ENCODE measurements around the gene CNOT4. TPM values are rescaled to one million over a fixed set of nuclear protein-coding genes. Genes with fewer than 3 reads are reported as not detected.

Gene CNOT4
- total and polyA plus RNA-seq, 9 donors, result 9.1 to 38.9 (median 30.5) TPM

DNA sequence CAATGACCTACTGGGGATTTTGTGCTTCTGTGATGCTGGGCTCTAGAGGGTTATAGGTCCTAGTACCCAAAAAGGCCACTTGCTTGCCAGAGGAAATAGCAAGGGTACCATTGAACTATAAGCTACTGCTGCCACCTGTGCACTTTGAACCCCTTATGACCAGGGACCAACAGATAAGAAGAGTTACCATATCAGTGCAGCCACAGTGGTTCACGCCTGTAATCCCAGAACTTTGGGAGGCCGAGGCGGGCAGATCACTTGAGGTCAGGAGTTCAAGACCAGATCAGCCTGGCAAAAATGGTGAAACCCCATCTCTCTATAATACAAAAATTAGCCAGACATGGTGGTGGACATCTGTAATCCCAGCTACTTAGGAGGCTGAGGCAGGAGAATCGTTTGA, 15.5 kb upstream of the CNOT4 start:
- Histone ChIP-seq H3K4me3 (no peak overlapping the region), H3K27me3 (no peaks in the 10 kb centered on the region), H3K4me1 (ENCODE audit: insufficient read depth) (no peaks in the 10 kb centered on the region), H3K27ac (no peak overlapping the region), H3K9me3 (no peaks in the 10 kb centered on the region), H3K36me3 (no peaks in the 10 kb centered on the region)
- no peak for DNase-seq
- TF ChIP-seq, protein P1, sequence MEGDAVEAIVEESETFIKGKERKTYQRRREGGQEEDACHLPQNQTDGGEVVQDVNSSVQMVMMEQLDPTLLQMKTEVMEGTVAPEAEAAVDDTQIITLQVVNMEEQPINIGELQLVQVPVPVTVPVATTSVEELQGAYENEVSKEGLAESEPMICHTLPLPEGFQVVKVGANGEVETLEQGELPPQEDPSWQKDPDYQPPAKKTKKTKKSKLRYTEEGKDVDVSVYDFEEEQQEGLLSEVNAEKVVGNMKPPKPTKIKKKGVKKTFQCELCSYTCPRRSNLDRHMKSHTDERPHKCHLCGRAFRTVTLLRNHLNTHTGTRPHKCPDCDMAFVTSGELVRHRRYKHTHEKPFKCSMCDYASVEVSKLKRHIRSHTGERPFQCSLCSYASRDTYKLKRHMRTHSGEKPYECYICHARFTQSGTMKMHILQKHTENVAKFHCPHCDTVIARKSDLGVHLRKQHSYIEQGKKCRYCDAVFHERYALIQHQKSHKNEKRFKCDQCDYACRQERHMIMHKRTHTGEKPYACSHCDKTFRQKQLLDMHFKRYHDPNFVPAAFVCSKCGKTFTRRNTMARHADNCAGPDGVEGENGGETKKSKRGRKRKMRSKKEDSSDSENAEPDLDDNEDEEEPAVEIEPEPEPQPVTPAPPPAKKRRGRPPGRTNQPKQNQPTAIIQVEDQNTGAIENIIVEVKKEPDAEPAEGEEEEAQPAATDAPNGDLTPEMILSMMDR (IDR thresholded peaks at IDR 0.05), result no peak
- TF ChIP-seq POLR2A (IDR thresholded peaks at IDR 0.05) (no peak), EP300 (IDR thresholded peaks at IDR 0.05) (no peak)
- intact Hi-C loops (cut with DNase I), result no loop called here
- WGBS, 3 donors, result 85 to 93% (median 91%) methylated on average over 4 of the region's 4 CpGs

DNA sequence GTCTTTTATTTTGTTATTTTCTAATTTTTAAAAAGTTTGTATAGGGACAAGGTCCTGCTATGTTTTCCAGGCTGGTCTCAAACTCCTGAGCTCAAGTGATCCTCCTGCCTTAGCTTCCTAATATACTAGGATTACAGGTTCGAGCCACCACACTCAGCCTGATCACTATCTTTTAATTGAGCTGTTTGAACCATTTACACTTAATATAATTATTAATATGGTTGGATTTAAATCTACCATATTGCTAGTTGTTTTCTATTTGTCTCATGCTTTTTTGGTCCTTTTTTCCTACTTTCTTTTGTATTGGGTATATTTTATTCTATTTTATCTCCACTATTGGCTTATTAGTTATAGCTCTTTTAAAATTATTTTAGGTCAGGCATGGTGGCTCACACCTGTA, 13.2 kb upstream of the CNOT4 start:
- Histone ChIP-seq H3K36me3 (no peaks in the 10 kb centered on the region), H3K27me3 (no peaks in the 10 kb centered on the region), H3K27ac (no peak overlapping the region), H3K9me3 (no peaks in the 10 kb centered on the region), H3K4me1 (ENCODE audit: insufficient read depth) (no peaks in the 10 kb centered on the region), H3K4me3 (no peak overlapping the region)
- no peak for DNase-seq
- intact Hi-C loops (cut with DNase I), result no loop called here
- TF ChIP-seq EP300 (IDR thresholded peaks at IDR 0.05), result no peak
- TF ChIP-seq POLR2A (IDR thresholded peaks at IDR 0.05), result no peak
- TF ChIP-seq, protein P1 (IDR thresholded peaks at IDR 0.05), result no peak
- 94 to 97% (median 94%) methylated on average over 1 of the region's 1 CpG for WGBS, 3 donors

DNA sequence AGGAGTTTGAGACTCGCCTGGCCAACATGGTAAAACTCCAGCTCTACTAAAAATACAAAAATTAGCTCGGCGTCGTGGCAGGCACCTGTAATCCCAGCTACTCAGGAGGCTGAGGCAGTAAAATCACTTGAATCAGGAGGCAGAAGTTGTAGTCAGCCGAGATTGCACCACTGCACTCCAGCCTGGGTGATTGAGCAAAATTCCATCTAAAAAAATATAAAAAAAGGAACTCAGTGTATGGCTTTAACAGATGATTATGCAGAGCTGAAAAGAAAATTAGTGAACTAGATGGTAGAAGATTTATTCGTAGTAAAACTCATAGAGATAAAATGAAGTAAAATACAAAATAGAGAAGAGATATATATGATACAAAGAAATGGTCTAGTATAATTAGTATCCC, 12.6 kb upstream of the CNOT4 start:
- H3K36me3 ChIP-seq, result no peaks in the 10 kb centered on the region
- no peaks in the 10 kb centered on the region for H3K9me3 ChIP-seq
- no peak for DNase-seq
- TF ChIP-seq, protein P1 (IDR thresholded peaks at IDR 0.05), result no peak
- TF ChIP-seq EP300 (IDR thresholded peaks at IDR 0.05) (no peak), POLR2A (IDR thresholded peaks at IDR 0.05) (no peak)
- no peak overlapping the region for H3K4me3 ChIP-seq
- intact Hi-C loops (cut with DNase I), result no loop called here
- WGBS, 3 donors, result 88 to 89% (median 89%) methylated on average over 6 of the region's 6 CpGs
- H3K27ac ChIP-seq, result no peak overlapping the region
- H3K27me3 ChIP-seq, result no peaks in the 10 kb centered on the region
- H3K4me1 ChIP-seq (ENCODE audit: insufficient read depth), result no peaks in the 10 kb centered on the region

DNA sequence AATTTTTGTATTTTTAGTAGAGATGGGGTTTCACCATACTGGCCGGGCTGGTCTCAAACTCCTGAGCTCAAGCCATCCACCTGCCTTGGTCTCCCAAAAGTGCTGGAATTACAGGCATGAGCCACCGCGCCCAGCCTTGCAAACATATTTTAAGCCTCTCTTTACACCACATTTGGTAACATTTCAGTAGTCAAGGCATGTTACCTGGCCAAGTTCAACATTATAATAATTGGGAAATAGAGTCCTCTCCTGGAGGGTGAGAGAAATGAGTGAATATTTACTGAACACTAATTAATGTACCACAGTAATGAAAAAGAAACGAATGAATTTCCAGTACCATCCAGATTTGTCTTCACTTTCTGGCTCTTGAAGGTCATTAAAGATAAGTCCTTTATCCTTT, 10.0 kb upstream of the CNOT4 start:
- no peak for TF ChIP-seq POLR2A (IDR thresholded peaks at IDR 0.05)
- TF ChIP-seq, protein P1 (IDR thresholded peaks at IDR 0.05), result no peak
- TF ChIP-seq EP300 (IDR thresholded peaks at IDR 0.05), result no peak
- WGBS, 3 donors, result 86 to 92% (median 90%) methylated on average over 4 of the region's 4 CpGs
- intact Hi-C loops (cut with DNase I), result no loop called here
- Histone ChIP-seq H3K4me3 (no peak overlapping the region), H3K27ac (no peak overlapping the region), H3K9me3 (no peaks in the 10 kb centered on the region), H3K36me3 (no peaks in the 10 kb centered on the region), H3K27me3 (no peaks in the 10 kb centered on the region), H3K4me1 (ENCODE audit: insufficient read depth) (no peaks in the 10 kb centered on the region)
- DNase-seq, result no peak

DNA sequence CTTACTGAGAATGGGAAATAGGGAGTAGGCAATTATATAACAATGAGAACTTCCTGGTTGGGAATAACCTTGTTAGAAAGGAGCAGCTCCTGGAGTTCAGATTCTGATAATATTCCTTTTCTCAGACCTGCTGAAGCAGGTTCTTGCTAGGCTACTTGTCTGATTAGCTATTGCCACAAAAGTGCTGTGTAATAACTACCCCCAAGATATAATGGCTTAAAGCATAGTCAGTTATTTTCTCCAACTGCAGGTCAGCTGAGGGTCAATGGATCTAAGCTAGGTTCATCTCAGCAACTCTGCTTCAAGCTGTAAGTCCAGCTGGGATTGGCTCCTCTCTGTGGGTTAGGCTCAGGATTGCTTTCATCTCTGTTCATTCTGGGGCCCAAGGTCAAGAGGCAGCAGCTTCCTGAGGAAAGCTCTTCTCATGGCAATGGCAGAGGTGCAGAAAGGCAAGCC, 9.4 kb upstream of the CNOT4 start:
- no peak overlapping the region for H3K27ac ChIP-seq
- no peak for DNase-seq
- no peaks in the 10 kb centered on the region for H3K27me3 ChIP-seq
- TF ChIP-seq, protein P1 (IDR thresholded peaks at IDR 0.05), result no peak
- TF ChIP-seq POLR2A (IDR thresholded peaks at IDR 0.05), result no peak
- TF ChIP-seq EP300 (IDR thresholded peaks at IDR 0.05), result no peak
- no peaks in the 10 kb centered on the region for H3K9me3 ChIP-seq
- H3K4me3 ChIP-seq, result no peak overlapping the region
- intact Hi-C loops (cut with DNase I), result no loop called here
- no peaks in the 10 kb centered on the region for H3K36me3 ChIP-seq
- H3K4me1 ChIP-seq (ENCODE audit: insufficient read depth), result no peaks in the 10 kb centered on the region
